HCT116 (cell line): ENCODE measurements around the gene STK25. TPM values are rescaled to one million over a fixed set of nuclear protein-coding genes. Genes with fewer than 3 reads are reported as not detected.

ENCODE experiments used
- ATAC-seq: fragments of 200-7000 bp; cut with Tn5 transposase; 2 replicates; pipeline ENCODE4 v1.9.1; 2020; ENCODE audit warnings: mild to moderate bottlenecking, moderate library complexity
- Bru-seq: library from RNA; stranded (reverse); fragments of 400-500 nt; gene quantifications from one replicate; lab custom pipeline; 2021; lab: Mats Ljungman, UMichigan
- BruChase-seq, 2 experiments: library from RNA; stranded (reverse); fragments of 400-500 nt; gene quantifications; one replicate each; lab custom pipeline; 2021; lab: Mats Ljungman, UMichigan
- BruUV-seq: library from RNA; stranded (reverse); fragments of 400-500 nt; replicated peaks from 2 replicates; lab custom pipeline; 2021; lab: Mats Ljungman, UMichigan
- CTCF ChIA-PET: fragments of 300-600 bp; sonication (Branson Sonifier 250); formaldehyde crosslinking; loops from one replicate; lab custom pipeline; 2021; ENCODE audit warnings: antibody characterized with exemption; lab: Charles Lee
- POLR2A ChIA-PET: fragments of 300-600, 350-600 bp; sonication (Branson Sonifier 250); formaldehyde crosslinking; loops from one replicate; lab custom pipeline; 2021; ENCODE audit warnings: antibody characterized with exemption; lab: Charles Lee
- RAD21 ChIA-PET, 2 experiments: fragments of 300-600 bp; sonication (Branson Sonifier 250); formaldehyde crosslinking; loops; one replicate each; lab custom pipeline; 2023; ENCODE audit warnings: low total read pairs in 2 of 2; ENCODE audit not compliant: uncharacterized antibody in 2 of 2, unreplicated experiment in 2 of 2, low non-redundant PET in 1 of 2; lab: Charles Lee
- DNase-seq: peaks from one replicate; pipeline ENCODE4 v3.0.0-alpha.2; 2010; ENCODE audit warnings: low read depth, low spot score
- H2AFZ ChIP-seq: fragments of 200-600 bp; shearing (Covaris generic), sonication (generic); 2 replicates; pipeline ENCODE4 v1.6.1; 2017; ENCODE audit warnings: low read depth, mixed run types, mixed read lengths, antibody characterized with exemption, low read length; ENCODE audit not compliant: poor library complexity, severe bottlenecking
- H3K27ac ChIP-seq: 2 replicates; pipeline ENCODE4 v1.5.1; 2012; ENCODE audit warnings: low read depth, low read length
- H3K27me3 ChIP-seq: fragments of 200-600 bp; sonication (generic); 2 replicates; pipeline ENCODE4 v1.6.1; 2016; ENCODE audit warnings: mixed run types, low read length, mixed read lengths; ENCODE audit not compliant: insufficient read depth
- H3K36me3 ChIP-seq, 2 experiments: fragments of 200-500 bp in 1 of 2; fragments of 200-600 bp in 1 of 2; sonication (Bioruptor generic) in 1 of 2; sonication (generic) in 1 of 2; 2 replicates each; pipeline versions ENCODE4 v1.5.1 to v1.6.1; 2014 to 2016; ENCODE audit warnings: low read length in 2 of 2, inconsistent platforms in 1 of 2, mixed read lengths in 1 of 2, mixed run types in 1 of 2; ENCODE audit not compliant: insufficient read depth in 2 of 2, control insufficient read depth in 1 of 2
- H3K4me1 ChIP-seq, 2 experiments: fragments of 200-600 bp in 1 of 2; sonication (generic) in 1 of 2; 2 replicates each; pipeline versions ENCODE4 v1.5.1 to v1.6.1; 2012 to 2017; ENCODE audit warnings: low read length in 2 of 2, inconsistent platforms in 1 of 2, mild to moderate bottlenecking in 1 of 2, mixed read lengths in 1 of 2, mixed run types in 1 of 2, moderate library complexity in 1 of 2; ENCODE audit not compliant: insufficient read depth in 2 of 2, control insufficient read depth in 1 of 2
- H3K4me2 ChIP-seq: fragments of 200-600 bp; sonication (generic); 2 replicates; pipeline ENCODE4 v1.6.1; 2017; ENCODE audit warnings: mixed run types, low read length, mixed read lengths
- H3K4me3 ChIP-seq, 2 experiments: fragments of 200-600 bp in 1 of 2; sonication (generic) in 1 of 2; replicated peaks in 1 of 2; 2 replicates each; pipeline ENCODE4 v1.5.1; 2011 to 2016; ENCODE audit warnings: low read length in 2 of 2, control low read depth in 1 of 2, low read depth in 1 of 2, mild to moderate bottlenecking in 1 of 2, mixed read lengths in 1 of 2, mixed run types in 1 of 2
- H3K79me2 ChIP-seq: fragments of 200-600 bp; sonication (generic); 2 replicates; pipeline ENCODE4 v1.6.1; 2017; ENCODE audit warnings: mild to moderate bottlenecking, mixed run types, low read length, moderate library complexity, mixed read lengths; ENCODE audit not compliant: insufficient read depth
- H3K9ac ChIP-seq: fragments of 200-600 bp; sonication (generic); 2 replicates; pipeline ENCODE4 v1.6.1; 2016; ENCODE audit warnings: low read length, mixed read lengths
- H3K9me2 ChIP-seq: fragments of 200-600 bp; sonication (generic), shearing (Covaris generic); 2 replicates; pipeline ENCODE4 v1.6.1; 2017; ENCODE audit warnings: mixed run types, mild to moderate bottlenecking, moderate library complexity; ENCODE audit not compliant: insufficient read depth
- H3K9me3 ChIP-seq, 2 experiments: fragments of 200-500 bp in 1 of 2; fragments of 200-600 bp in 1 of 2; sonication (Bioruptor generic) in 1 of 2; sonication (generic) in 1 of 2; 2 replicates each; pipeline ENCODE4 v1.6.1; 2014 to 2017; ENCODE audit warnings: low read length in 2 of 2, mixed read lengths in 2 of 2, inconsistent platforms in 1 of 2, low read depth in 1 of 2, mild to moderate bottlenecking in 1 of 2, mixed run types in 1 of 2, moderate library complexity in 1 of 2; ENCODE audit not compliant: control insufficient read depth in 1 of 2, insufficient read depth in 1 of 2
- H4K20me1 ChIP-seq: fragments of 200-600 bp; sonication (generic), shearing (Covaris generic); 2 replicates; pipeline ENCODE4 v1.6.1; 2017; ENCODE audit warnings: mixed run types, mild to moderate bottlenecking, moderate library complexity; ENCODE audit not compliant: insufficient read depth
- CBX3 ChIP-seq: IDR thresholded peaks from 2 replicates; pipeline ENCODE4 v1.6.1; 2012; ENCODE audit warnings: low read depth
- CEBPB ChIP-seq: IDR thresholded peaks from 2 replicates; pipeline ENCODE4 v1.6.1; 2012; ENCODE audit warnings: low read depth
- EGR1 ChIP-seq: IDR thresholded peaks from 2 replicates; pipeline ENCODE4 v1.6.1; 2012; ENCODE audit warnings: low read depth
- POLR2A ChIP-seq: IDR thresholded peaks from 2 replicates; pipeline ENCODE4 v1.7.0; 2011; ENCODE audit warnings: borderline replicate concordance; ENCODE audit not compliant: insufficient read depth, insufficient read length; ENCODE audit errors: extremely low read depth
- POLR2AphosphoS5 ChIP-seq: IDR thresholded peaks from 2 replicates; pipeline ENCODE4 v1.6.1; 2011; ENCODE audit warnings: mild to moderate bottlenecking, low read depth, low read length, moderate library complexity
- RAD21 ChIP-seq: IDR thresholded peaks from 2 replicates; pipeline ENCODE4 v1.6.1; 2012; ENCODE audit warnings: low read depth, mild to moderate bottlenecking
- SP1 ChIP-seq: IDR thresholded peaks from 2 replicates; pipeline ENCODE4 v1.6.1; 2012; ENCODE audit warnings: low read depth
- TCF7L2 ChIP-seq: IDR thresholded peaks from 2 replicates; pipeline ENCODE4 v1.7.0; 2011; ENCODE audit warnings: borderline replicate concordance, inconsistent platforms; ENCODE audit not compliant: insufficient read depth, insufficient read length; ENCODE audit errors: extremely low read depth
- YY1 ChIP-seq: IDR thresholded peaks from 2 replicates; pipeline ENCODE4 v1.6.1; 2011; ENCODE audit warnings: low read length, low read depth, moderate library complexity, mild to moderate bottlenecking; ENCODE audit not compliant: insufficient replicate concordance; ENCODE audit errors: extremely low read depth
- ZFX ChIP-seq: fragments of 450-650 bp; IDR thresholded peaks from 2 replicates; pipeline ENCODE4 v1.6.1; 2017
- intact Hi-C: fragments of 100-400 bp; cut with micrococcal nuclease; formaldehyde crosslinking; loops from 2 replicates; pipeline ENCODE4 v1.10.0; 2022
- long read RNA-seq: library from polyadenylated mRNA; unstranded; transcript quantifications from one replicate; pipeline ENCODE4 v2.0.0, GENCODE V29; 2021; ENCODE audit not compliant: unreplicated experiment
- polyA plus RNA-seq: library from polyadenylated mRNA; unstranded; fragments of >200 nt; gene quantifications from 2 replicates; pipeline ENCODE4 v1.2.1, GENCODE V29; 2012; ENCODE audit warnings: missing spikeins
- total RNA-seq: library from RNA; stranded (reverse); gene quantifications from one replicate; pipeline ENCODE4 v1.2.1, GENCODE V29; 2021; ENCODE audit not compliant: unreplicated experiment
- TF ChIP-seq, protein P1 (sequence below): IDR thresholded peaks from 2 replicates; pipeline ENCODE4 v1.6.1; 2011; ENCODE audit warnings: mild to moderate bottlenecking, low read length, moderate library complexity; ENCODE audit not compliant: insufficient replicate concordance; ENCODE audit errors: extremely low read depth
- TF ChIP-seq, protein P2 (sequence below): IDR thresholded peaks from 2 replicates; pipeline ENCODE4 v1.6.1; 2012

The STK25 gene
- 160 TPM for total RNA-seq
- polyA plus RNA-seq: 157 and 164 TPM in 2 replicates
- percentile 68 among the genes with signal in this experiment for Bru-seq, nascent RNA
- percentile 79 among the genes with signal in this experiment for BruChase-seq, experiment 1, labeled RNA remaining after a 6-hour chase
- BruChase-seq, experiment 2, labeled RNA remaining after a 2-hour chase: percentile 81 among the genes with signal in this experiment
- long read RNA-seq, full-length matches to known transcripts: 120 of 237 reads
- long read RNA-seq, partial matches to known transcripts: 55 of 237 reads
- long read RNA-seq, other reads (novel, unspliced or antisense): 62 of 237 reads

DNA sequence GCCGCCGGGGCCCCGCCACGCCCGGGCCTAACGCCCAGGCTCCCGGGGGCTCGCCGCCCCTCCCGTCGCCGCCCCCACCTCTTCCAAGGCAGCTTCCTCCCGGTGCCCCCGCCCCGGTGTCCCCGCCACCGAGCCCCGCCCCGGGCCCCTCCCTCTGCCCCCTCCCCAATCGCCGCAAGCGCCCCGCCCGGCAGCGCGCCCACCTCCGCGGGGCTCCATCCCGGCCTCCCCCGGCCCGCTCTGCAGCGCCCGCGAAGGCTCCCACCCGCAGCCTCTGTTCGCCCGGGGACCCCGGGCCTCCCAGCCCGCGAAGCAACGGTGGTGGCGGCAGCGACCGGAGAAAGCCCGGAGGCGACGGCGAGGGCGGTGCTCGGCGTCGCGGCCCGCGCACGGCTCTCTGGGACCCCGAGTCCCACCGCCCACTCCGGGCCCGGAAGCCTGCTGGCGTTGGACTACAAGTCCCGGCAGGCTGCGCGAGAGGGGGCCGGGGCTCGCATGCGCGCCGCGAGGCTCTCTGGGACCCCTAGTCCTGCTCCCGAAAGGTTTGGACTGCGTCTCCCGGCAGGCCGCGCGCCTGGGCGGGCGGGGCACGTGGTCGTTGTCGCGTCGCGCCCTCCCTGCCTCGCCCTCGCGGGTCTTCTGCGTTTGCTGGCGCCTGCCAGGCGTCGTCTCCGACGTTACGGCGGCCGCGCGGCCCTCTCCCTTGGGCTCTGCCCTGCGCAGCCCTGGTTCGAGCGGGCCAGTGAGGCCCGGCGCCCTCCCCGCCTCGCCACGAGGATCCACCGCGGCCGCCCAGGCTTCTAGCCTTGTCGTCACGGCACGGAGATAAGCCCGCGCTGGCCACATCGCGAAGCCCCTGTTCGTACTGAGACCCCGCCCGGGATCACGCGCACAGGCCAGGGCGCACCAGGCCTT lies at the start of gene STK25:
STK25 (minus strand) TSS at position 345 of the 915 bp plus-strand sequence. CDS start 549 bp downstream, outside the sequence.
- Histone ChIP-seq H3K4me1 (peaks cover 12 to 24% of the 10 kb centered on the region in 2 experiments), H3K27me3 (0 out of 2 replicates have a peak, but pooled peaks cover 3% of the 10 kb centered on the region), H3K4me2 (peak within 1 kb of the TSS; percentile 95)
- peak; percentile 94 for DNase-seq
- TF ChIP-seq YY1 (peak; percentile 52), CBX3 (peak; percentile 98; the same call in 1 of the 2 replicates), POLR2AphosphoS5 (peak; percentile 70), TCF7L2 (no peak), CEBPB (no peak), RAD21 (no peak), EGR1 (peak; percentile 51; the same call in 1 of the 2 replicates), ZFX (peak; percentile 19; the same call in 1 of the 2 replicates), SP1 (peak; percentile 64; the same call in 1 of the 2 replicates), POLR2A (no peak)
- TF ChIP-seq, protein P1, sequence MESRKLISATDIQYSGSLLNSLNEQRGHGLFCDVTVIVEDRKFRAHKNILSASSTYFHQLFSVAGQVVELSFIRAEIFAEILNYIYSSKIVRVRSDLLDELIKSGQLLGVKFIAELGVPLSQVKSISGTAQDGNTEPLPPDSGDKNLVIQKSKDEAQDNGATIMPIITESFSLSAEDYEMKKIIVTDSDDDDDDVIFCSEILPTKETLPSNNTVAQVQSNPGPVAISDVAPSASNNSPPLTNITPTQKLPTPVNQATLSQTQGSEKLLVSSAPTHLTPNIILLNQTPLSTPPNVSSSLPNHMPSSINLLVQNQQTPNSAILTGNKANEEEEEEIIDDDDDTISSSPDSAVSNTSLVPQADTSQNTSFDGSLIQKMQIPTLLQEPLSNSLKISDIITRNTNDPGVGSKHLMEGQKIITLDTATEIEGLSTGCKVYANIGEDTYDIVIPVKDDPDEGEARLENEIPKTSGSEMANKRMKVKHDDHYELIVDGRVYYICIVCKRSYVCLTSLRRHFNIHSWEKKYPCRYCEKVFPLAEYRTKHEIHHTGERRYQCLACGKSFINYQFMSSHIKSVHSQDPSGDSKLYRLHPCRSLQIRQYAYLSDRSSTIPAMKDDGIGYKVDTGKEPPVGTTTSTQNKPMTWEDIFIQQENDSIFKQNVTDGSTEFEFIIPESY: peak; percentile 32
- TF ChIP-seq, protein P2, sequence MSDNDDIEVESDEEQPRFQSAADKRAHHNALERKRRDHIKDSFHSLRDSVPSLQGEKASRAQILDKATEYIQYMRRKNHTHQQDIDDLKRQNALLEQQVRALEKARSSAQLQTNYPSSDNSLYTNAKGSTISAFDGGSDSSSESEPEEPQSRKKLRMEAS: peak; percentile 100
- TF ChIP-seq, all 23 proteins: peak for 8
- ChIA-PET CTCF (interaction anchor here (1.0 kb wide), 1 partner anchor 90 kb away, joined by 4 read pairs; no protein-coding TSS in a partner anchor), POLR2A (interaction anchor here (0.7 kb wide), 1 partner anchor 292 kb away, joined by 3 read pairs; no protein-coding TSS in a partner anchor), RAD21 (no interaction called here)
- intact Hi-C loops: loop anchor here (5.0 kb wide), 2 partner anchors 129 to 151 kb away; partner anchors contain the start of genes ATG4B, FARP2 and THAP4
- Histone ChIP-seq H3K9me2 (no peaks in the 10 kb centered on the region), H3K9me3 (no peaks in the 10 kb centered on the region), H3K4me3 (peak within 1 kb of the TSS; percentile 87 to 95), H3K79me2 (peaks cover 46% of the 10 kb centered on the region), H3K36me3 (no peaks in the 10 kb centered on the region; a peak in 1 of 4 replicates), H3K9ac (peak within 1 kb of the TSS; percentile 87), H4K20me1 (no peaks in the 10 kb centered on the region), H3K27ac (peak within 1 kb of the TSS; percentile 82), H2AFZ (no peak within 1 kb of the TSS)
- peak; percentile 91 for ATAC-seq
- BruUV-seq: no TSS peak
